ENCODE data around the gene LGALS9B. TPM values are rescaled to one million over a fixed set of nuclear protein-coding genes. Genes with fewer than 3 reads are reported as not detected.
"Not testable (repeated sequence)": the region's sequence is repeated elsewhere in the genome, so short reads cannot be mapped to it uniquely, and the experiment has no call there.

The LGALS9B gene
- total and polyA plus RNA-seq, 2 experiments from 2014 or later = not detected

GRCh38 chr17:20450852-20451251, 16.5 kb downstream of the LGALS9B start:
- in situ Hi-C loops (cut with MboI); H2AFZ ChIP-seq; H3K27me3 ChIP-seq (replicated peaks; ENCODE audit: insufficient read depth); H3K4me3 ChIP-seq; H3K9ac ChIP-seq; H3F3A ChIP-seq (ENCODE audit: insufficient read depth); H3K9me2 ChIP-seq (ENCODE audit: insufficient read depth); H4K20me1 ChIP-seq (ENCODE audit: insufficient read depth); H3K79me2 ChIP-seq (ENCODE audit: insufficient read depth); H3K27ac ChIP-seq; H3K36me3 ChIP-seq (ENCODE audit: low read depth); H3K4me1 ChIP-seq (ENCODE audit: insufficient read depth); DNase-seq; H3K4me2 ChIP-seq (ENCODE audit: unreplicated experiment); H3K9me3 ChIP-seq (ENCODE audit: low read depth): not testable (repeated sequence)
- 63 to 74% methylated on average over 11 of the region's 12 CpGs for WGBS, 2 experiments (ENCODE audit: low coverage in 1 of 2, low lambda C conversion rate in 2 of 2, missing lambda C conversion rate in 2 of 2)

DNA sequence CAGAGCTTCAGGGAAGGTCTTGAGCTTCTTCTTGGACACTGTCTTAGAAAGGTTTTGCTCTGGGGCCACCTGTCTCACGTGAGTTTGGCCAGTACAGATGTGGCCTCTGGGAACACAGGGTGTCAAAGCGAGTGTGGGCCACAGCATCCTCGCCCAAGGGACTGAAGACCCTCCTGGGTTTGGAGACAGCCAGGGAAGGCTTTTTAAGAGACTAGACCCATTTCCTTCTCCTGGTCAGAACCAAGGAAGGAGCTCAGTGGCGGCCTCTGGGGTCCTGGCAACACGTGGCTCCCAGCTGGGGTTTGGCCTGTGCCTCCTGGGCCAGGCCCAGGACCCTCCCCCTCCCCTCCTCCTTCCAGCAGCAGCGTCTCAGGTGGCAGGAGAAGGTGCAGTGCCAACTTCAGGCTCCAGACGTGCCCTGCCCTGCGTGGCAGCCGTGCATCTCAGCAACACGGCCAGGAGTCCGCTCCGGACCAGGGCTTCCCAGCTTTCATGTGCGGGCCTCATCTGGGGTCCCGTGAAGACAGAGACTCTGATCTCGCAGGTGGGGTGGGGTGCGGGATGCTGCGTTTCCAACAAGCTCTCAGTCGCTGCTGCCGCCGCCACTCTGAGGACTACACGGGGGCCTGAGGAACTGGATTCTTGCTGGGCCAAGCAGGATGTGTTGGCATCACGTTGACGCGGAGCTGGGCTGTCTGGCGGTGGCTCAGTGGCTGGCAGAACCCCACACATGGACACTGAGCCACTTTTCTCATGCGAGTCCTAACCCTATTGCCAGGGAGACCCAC, 19.6 kb downstream of the LGALS9B start:
- H3K79me2 ChIP-seq (ENCODE audit: insufficient read depth); H3K4me3 ChIP-seq; H3K9me2 ChIP-seq (ENCODE audit: insufficient read depth); H3K9ac ChIP-seq; H3K9me3 ChIP-seq (ENCODE audit: low read depth); H3K27me3 ChIP-seq (replicated peaks; ENCODE audit: insufficient read depth); DNase-seq; H3K4me1 ChIP-seq (ENCODE audit: insufficient read depth); H3K27ac ChIP-seq; H3K36me3 ChIP-seq (ENCODE audit: low read depth); H2AFZ ChIP-seq; H3F3A ChIP-seq (ENCODE audit: insufficient read depth); H4K20me1 ChIP-seq (ENCODE audit: insufficient read depth); in situ Hi-C loops (cut with MboI); H3K4me2 ChIP-seq (ENCODE audit: unreplicated experiment): not testable (repeated sequence)
- 60 to 63% methylated on average over 16 to 18 of the region's 26 CpGs for WGBS, 2 experiments (ENCODE audit: low coverage in 1 of 2, low lambda C conversion rate in 2 of 2, missing lambda C conversion rate in 2 of 2)

GRCh38 chr17:20446895-20447294, 20.4 kb downstream of the LGALS9B start:
- H3K27me3 ChIP-seq (replicated peaks; ENCODE audit: insufficient read depth); DNase-seq; H3K9ac ChIP-seq; H3K9me3 ChIP-seq (ENCODE audit: low read depth); H4K20me1 ChIP-seq (ENCODE audit: insufficient read depth); H3K9me2 ChIP-seq (ENCODE audit: insufficient read depth); H3F3A ChIP-seq (ENCODE audit: insufficient read depth); H3K36me3 ChIP-seq (ENCODE audit: low read depth); in situ Hi-C loops (cut with MboI); H3K4me3 ChIP-seq; H3K79me2 ChIP-seq (ENCODE audit: insufficient read depth); H3K4me1 ChIP-seq (ENCODE audit: insufficient read depth); H3K4me2 ChIP-seq (ENCODE audit: unreplicated experiment); H3K27ac ChIP-seq; H2AFZ ChIP-seq: not testable (repeated sequence)
- 39 to 46% methylated on average over 6 of the region's 6 CpGs for WGBS, 2 experiments (ENCODE audit: low coverage in 1 of 2, low lambda C conversion rate in 2 of 2, missing lambda C conversion rate in 2 of 2)

GRCh38 chr17:20444581-20445236, 22.6 kb downstream of the LGALS9B start:
- H3K36me3 ChIP-seq (ENCODE audit: low read depth); H3K27ac ChIP-seq; H3K4me1 ChIP-seq (ENCODE audit: insufficient read depth); H3K79me2 ChIP-seq (ENCODE audit: insufficient read depth); H3F3A ChIP-seq (ENCODE audit: insufficient read depth); DNase-seq; H4K20me1 ChIP-seq (ENCODE audit: insufficient read depth); H3K9ac ChIP-seq; H3K9me2 ChIP-seq (ENCODE audit: insufficient read depth); H3K27me3 ChIP-seq (replicated peaks; ENCODE audit: insufficient read depth); H3K9me3 ChIP-seq (ENCODE audit: low read depth); H3K4me2 ChIP-seq (ENCODE audit: unreplicated experiment); in situ Hi-C loops (cut with MboI); H2AFZ ChIP-seq; H3K4me3 ChIP-seq: not testable (repeated sequence)
- WGBS, 2 experiments (ENCODE audit: low coverage in 1 of 2, low lambda C conversion rate in 2 of 2, missing lambda C conversion rate in 2 of 2) = 80 to 100% methylated on average over 1 of the region's 8 CpGs

- H3K9me3 ChIP-seq (ENCODE audit: low read depth); H2AFZ ChIP-seq; H3K36me3 ChIP-seq (ENCODE audit: low read depth); DNase-seq; H3F3A ChIP-seq (ENCODE audit: insufficient read depth); H3K4me3 ChIP-seq; H3K4me1 ChIP-seq (ENCODE audit: insufficient read depth); H3K4me2 ChIP-seq (ENCODE audit: unreplicated experiment); H3K27ac ChIP-seq; H4K20me1 ChIP-seq (ENCODE audit: insufficient read depth); H3K9ac ChIP-seq; in situ Hi-C loops (cut with MboI); H3K27me3 ChIP-seq (replicated peaks; ENCODE audit: insufficient read depth); H3K9me2 ChIP-seq (ENCODE audit: insufficient read depth); H3K79me2 ChIP-seq (ENCODE audit: insufficient read depth): not testable (repeated sequence)
- 70 to 71% methylated on average over 11 to 14 of the region's 16 CpGs for WGBS, 2 experiments (ENCODE audit: low coverage in 1 of 2, low lambda C conversion rate in 2 of 2, missing lambda C conversion rate in 2 of 2)
Measured at GRCh38 chr17:20444173-20444572, 23.2 kb downstream of the LGALS9B start.

- H3K9me3 ChIP-seq (ENCODE audit: low read depth); H3K36me3 ChIP-seq (ENCODE audit: low read depth); H4K20me1 ChIP-seq (ENCODE audit: insufficient read depth); H3K4me2 ChIP-seq (ENCODE audit: unreplicated experiment); H3F3A ChIP-seq (ENCODE audit: insufficient read depth); H3K79me2 ChIP-seq (ENCODE audit: insufficient read depth); H3K4me3 ChIP-seq; H3K4me1 ChIP-seq (ENCODE audit: insufficient read depth); H2AFZ ChIP-seq; H3K27ac ChIP-seq; DNase-seq; H3K9ac ChIP-seq; H3K27me3 ChIP-seq (replicated peaks; ENCODE audit: insufficient read depth); H3K9me2 ChIP-seq (ENCODE audit: insufficient read depth); in situ Hi-C loops (cut with MboI): not testable (repeated sequence)
- 60 to 73% methylated on average over 1 to 2 of the region's 9 CpGs for WGBS, 2 experiments (ENCODE audit: low coverage in 1 of 2, low lambda C conversion rate in 2 of 2, missing lambda C conversion rate in 2 of 2)
Measured at GRCh38 chr17:20443632-20444031, 23.7 kb downstream of the LGALS9B start.

DNA sequence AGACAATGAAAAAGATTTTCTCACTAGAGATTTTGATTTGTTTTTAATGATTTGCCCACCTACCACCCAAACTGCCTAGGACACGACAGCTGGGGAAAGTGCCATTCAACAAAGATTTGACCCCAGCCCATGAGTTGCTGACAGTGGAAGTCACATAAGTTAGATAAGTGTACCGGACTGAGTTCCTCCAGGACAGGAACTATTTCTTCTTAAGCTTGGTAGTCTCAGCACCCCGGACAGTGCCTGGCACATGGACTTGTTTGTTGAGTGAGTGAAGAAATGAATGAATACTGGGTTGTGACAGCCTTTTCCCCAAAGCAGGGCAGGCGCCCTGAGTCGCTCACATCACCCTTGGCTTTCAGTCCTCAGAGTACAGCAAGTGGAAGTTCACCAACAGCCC, 26.7 kb downstream of the LGALS9B start:
- H3K9me3 ChIP-seq (ENCODE audit: low read depth); H3K9me2 ChIP-seq (ENCODE audit: insufficient read depth); H3K27ac ChIP-seq; in situ Hi-C loops (cut with MboI); H3K27me3 ChIP-seq (replicated peaks; ENCODE audit: insufficient read depth); DNase-seq; H3K9ac ChIP-seq; H3F3A ChIP-seq (ENCODE audit: insufficient read depth); H3K4me1 ChIP-seq (ENCODE audit: insufficient read depth); H3K4me3 ChIP-seq; H3K4me2 ChIP-seq (ENCODE audit: unreplicated experiment); H4K20me1 ChIP-seq (ENCODE audit: insufficient read depth); H3K79me2 ChIP-seq (ENCODE audit: insufficient read depth); H2AFZ ChIP-seq; H3K36me3 ChIP-seq (ENCODE audit: low read depth): not testable (repeated sequence)
- WGBS, 2 experiments (ENCODE audit: low coverage in 1 of 2, low lambda C conversion rate in 2 of 2, missing lambda C conversion rate in 2 of 2) = 17 to 27% methylated on average over 4 to 5 of the region's 5 CpGs

Data from GM23248 (cell line).